HG03565 (cell line): ENCODE results near the gene GSDME.
A peak's percentile ranks its signal among the peaks of the same experiment; 100 is the strongest.

Experiments used
- ATAC-seq: cut with Tn5 transposase; IDR thresholded peaks from one replicate; pipeline ENCODE4 v1.9.1; 2021; ENCODE audit warnings: mild to moderate bottlenecking, moderate library complexity; ENCODE audit not compliant: unreplicated experiment

The GSDME gene

DNA sequence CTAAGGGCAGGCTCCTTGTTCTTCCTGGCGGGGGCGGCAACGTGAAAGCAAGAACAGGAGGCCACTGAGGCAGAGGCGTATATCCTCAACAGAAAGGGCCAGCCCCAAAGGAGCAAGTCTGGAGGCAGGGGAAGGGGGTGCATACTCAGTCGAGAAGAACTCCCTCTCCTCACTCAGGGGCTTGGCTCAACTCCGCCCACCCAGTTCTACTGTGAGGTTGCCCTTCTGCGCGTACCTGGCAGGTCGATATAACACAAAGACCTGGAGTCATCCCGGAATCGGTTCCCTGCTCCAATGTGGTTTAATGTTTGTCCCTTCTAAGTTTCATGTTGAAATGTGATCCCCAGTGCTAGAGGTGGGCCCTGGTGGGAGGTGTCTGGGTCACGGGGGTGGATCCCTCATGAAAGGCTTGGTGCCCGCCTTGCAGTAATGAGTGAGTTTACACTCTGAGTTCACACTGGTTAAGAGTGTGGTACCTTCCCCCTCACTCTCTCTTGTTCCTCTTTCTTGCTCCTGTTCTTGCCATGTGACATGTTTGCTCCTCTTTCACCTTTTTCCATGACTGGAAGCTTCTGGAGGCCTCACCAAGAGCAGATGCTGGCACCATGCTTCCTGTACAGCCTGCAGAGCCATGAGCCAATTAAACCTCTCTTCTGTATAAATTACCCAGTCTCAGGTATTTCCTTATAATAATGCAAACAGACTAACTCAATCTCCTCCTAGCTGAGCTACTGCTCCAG lies 32.6 kb downstream of the GSDME start:
- no peak for ATAC-seq

DNA sequence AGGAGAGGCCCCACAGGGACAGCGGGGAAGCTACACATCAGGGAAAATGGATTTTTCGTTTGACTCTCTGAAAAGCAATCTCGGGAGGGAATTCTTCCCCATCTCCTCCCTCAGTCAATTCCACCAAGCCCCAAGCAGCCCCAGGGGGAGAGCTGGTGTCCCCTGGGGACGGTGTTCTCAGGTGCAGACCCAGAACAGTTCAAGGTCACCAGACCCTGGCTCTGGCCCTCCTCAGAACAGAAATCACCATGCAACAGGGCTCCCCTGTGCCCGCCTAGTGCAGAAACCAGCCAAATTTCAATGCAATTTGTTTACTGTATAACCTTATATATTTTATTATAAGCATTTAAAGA lies 34.1 kb downstream of the GSDME start:
- no peak for ATAC-seq

- no peak for ATAC-seq
Measured at GRCh38 chr7:24722386-24723177, 34.7 kb downstream of the GSDME start.

DNA sequence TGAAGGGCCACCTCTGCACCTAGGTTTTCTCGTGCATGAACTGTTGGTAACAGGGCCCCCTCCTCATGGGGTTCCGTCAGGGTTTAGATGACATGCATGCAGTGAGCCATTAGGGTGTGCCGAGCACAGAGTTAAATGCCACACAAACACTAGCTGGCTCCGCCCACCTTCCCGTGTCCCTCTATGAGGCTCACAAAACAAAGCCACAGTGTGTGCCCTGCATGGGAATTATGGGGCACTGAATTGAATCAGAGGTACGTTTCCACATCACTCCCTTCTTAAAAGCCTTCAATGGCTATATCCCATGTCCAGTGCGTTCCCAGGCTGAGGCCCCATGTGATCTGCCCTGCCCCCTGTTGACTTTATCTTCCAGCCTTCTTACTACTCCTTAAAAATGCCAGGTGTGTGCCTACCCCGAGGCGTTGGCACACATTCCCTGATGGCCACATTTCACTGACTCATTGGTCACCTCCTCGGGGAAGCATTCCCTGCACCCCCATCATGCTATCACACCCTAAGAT lies 35.7 kb downstream of the GSDME start:
- ATAC-seq: no peak

DNA sequence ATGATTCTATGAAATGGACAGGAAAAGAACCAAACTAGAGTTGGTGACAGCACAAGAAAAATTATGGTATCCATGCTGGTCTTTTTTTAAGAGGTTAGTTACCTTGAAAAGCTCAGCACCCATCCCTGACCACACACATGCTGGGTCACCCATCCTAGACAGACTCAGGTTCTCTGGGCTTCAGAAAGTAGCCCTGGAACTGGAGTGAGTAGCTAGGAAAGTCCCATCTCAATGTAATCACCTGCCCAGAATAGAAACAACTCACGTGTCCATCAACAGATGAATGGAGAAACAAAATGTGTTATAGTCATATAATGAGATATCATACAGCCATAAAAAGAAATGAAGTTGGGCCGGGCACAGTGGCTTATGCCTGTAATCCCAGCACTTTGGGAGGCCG lies 37.0 kb downstream of the GSDME start:
- ATAC-seq: no peak

DNA sequence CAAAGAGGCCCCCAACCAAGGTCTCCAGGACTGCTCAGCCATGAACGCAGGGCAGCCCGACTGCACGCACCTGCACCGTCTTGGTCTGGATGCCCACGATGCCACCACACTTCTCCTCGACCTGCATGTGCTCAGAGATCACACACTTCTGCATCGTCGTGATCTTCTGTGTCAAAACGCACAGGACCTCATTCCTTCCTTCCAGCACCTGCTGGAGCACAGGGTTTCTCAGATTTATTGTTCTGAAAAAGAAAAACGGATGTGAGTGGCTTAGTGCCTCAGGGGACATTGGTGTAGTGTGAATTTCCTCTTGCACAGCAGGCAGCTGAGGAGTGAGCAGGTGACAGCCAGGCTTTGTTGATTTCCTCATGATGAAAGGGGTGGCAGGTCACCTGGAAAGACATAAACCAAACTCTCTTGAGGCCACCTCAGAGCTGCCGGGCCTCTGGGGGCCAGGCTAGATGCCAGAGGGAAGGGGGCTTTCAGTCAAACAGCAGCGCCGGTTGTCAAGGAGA lies 38.2 kb downstream of the GSDME start:
- ATAC-seq: peak; percentile 49

DNA sequence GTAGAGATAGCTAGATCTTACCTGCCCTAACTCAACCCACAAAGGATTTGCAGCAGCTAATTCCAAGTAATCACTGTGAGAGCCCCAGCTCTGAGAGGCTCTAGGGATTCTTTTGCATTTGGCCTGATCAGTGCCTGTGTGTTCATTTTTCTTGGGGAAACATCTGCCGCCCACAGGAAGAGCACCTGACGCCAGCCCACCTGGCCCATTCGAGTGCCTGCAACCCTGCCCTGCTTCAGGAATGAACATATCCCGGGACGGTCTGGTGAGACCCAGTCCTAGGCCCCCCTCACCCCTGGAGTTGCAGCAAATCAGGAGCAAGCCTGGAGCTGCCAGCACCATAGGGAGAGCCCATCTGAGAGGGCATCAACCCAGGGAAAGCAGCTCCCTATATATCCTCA lies 38.8 kb downstream of the GSDME start:
- ATAC-seq: no peak

GRCh38 chr7:24717694-24718320 lies 39.5 kb downstream of the GSDME start:
- no peak for ATAC-seq

GRCh38 chr7:24717247-24717622 lies 40.0 kb downstream of the GSDME start:
- ATAC-seq: no peak

DNA sequence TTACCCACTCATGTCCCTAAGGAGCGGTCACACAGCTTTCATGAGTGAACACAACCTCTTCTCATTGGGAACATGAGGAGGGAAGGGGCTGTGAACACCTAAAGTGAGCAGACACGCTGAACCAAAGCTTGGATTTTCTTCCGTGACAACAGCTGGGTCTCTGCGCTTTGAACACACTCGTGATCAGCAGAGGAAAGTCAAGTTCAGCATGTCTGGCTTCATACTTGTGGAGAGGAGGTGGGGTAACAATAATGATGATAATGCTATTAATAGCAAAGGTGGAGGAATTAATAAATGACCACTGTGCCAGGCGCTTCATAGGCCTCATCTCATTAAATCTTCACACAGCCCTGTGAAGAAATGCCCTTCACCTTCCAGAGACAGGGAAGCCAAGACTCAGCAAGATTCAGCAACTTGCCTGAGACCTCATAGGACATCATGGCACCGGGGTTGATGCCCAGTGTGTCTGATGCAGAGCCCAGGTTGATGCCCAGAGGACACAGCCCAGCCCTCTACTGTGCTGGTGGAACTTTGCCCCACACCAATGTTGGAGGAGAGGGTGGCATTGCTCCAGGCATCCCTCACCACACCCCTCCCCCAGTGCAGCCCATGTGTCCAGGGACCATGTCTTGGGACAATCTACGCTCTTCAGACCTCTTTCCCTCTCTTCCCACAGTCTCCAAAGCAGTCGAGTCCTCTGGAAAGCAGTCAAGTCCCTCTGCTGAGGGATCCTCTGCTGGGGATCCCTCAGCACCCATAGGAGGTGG lies 40.6 kb downstream of the GSDME start:
- ATAC-seq: no peak

- ATAC-seq: peak; percentile 36
Measured at GRCh38 chr7:24715661-24716479, 41.4 kb downstream of the GSDME start.

- ATAC-seq: no peak
Measured at GRCh38 chr7:24715171-24715570, 42.1 kb downstream of the GSDME start.

GRCh38 chr7:24714676-24715010 lies 42.6 kb downstream of the GSDME start:
- no peak for ATAC-seq

DNA sequence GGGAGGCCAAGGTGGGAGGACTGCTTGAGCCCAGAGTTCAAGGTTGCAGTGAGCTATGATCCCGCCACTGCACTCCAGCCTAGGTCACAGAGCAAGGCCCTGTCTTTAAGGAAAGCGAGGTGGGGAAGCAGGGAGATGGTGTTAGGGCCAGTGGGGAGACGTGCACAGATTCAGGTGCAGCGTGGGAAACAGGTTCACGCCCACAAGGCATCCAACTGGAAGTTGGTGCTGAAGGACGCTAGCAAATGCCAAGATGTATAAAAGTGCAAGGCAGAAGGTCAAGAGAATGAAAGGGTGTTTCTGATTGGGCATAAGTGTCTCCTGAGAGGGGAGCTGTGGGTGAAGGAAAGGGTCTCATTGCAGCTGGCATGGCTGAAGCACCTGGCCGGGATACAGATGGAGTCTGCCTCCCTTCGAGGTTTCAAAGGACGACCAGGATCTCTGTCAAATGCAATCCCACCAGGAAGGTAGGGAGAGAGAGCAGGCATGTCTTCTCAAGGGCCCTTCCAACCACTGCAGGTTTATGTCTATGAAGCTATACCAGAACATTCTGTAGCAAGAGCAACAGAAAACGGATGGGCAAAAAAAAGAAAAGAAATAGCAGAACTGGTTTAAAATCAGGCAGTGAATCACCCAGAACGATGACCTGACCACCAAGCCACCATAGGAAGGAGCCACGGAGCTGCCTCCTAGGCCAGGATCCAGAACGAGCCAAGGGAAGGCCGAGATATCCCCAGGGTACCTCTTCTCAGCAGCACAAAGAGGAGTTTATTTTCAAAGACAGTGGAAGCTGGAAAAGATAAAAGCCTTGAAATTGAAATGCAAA lies 43.2 kb downstream of the GSDME start:
- no peak for ATAC-seq

GRCh38 chr7:24713039-24713793 lies 44.0 kb downstream of the GSDME start:
- ATAC-seq: no peak

DNA sequence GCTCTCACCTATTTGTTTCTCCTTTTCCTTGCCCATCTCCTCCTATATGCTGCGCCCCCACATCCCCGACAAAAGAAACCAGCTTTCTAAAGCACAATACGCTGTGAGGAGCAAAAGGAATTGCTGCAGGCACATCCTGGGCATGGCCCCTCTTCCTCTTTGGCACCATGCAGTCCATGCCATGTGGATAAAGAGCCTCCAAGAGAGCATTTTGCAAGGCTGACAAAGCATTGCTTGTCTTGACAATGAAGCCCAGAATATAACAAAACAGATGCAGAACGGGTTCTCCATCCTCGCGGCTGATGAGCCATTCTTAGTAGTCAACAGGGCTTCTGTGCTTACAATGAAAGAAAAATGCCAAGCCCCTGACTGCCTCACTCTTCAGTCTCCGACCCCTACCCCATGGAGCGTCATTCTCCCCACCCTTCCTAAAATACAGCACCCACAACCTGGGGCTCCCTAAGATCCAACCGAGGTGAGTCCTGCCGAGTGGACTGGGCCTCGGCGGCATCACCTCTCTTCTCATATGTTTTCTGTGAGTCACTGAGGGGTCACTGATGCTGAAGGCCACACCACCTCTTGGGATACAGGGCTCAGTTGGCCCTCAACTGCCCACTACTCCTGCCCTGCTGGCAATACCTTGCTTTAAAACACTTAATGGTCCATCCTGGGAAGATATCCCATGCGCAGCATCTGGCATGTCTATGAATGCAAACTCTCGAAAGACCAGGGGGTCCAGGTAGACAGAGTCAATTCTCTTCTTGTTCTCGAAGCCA lies 47.5 kb downstream of the GSDME start:
- ATAC-seq: no peak

GRCh38 chr7:24709051-24709450 lies 48.2 kb downstream of the GSDME start:
- no peak for ATAC-seq
